Measurements from ENCODE around the gene UCHL5. TPM values are rescaled to one million over a fixed set of nuclear protein-coding genes. Genes with fewer than 3 reads are reported as not detected.

Gene UCHL5, protein sequence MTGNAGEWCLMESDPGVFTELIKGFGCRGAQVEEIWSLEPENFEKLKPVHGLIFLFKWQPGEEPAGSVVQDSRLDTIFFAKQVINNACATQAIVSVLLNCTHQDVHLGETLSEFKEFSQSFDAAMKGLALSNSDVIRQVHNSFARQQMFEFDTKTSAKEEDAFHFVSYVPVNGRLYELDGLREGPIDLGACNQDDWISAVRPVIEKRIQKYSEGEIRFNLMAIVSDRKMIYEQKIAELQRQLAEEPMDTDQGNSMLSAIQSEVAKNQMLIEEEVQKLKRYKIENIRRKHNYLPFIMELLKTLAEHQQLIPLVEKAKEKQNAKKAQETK
- 10 to 100 TPM; 21.0 to 40.8 TPM for total RNA-seq

DNA sequence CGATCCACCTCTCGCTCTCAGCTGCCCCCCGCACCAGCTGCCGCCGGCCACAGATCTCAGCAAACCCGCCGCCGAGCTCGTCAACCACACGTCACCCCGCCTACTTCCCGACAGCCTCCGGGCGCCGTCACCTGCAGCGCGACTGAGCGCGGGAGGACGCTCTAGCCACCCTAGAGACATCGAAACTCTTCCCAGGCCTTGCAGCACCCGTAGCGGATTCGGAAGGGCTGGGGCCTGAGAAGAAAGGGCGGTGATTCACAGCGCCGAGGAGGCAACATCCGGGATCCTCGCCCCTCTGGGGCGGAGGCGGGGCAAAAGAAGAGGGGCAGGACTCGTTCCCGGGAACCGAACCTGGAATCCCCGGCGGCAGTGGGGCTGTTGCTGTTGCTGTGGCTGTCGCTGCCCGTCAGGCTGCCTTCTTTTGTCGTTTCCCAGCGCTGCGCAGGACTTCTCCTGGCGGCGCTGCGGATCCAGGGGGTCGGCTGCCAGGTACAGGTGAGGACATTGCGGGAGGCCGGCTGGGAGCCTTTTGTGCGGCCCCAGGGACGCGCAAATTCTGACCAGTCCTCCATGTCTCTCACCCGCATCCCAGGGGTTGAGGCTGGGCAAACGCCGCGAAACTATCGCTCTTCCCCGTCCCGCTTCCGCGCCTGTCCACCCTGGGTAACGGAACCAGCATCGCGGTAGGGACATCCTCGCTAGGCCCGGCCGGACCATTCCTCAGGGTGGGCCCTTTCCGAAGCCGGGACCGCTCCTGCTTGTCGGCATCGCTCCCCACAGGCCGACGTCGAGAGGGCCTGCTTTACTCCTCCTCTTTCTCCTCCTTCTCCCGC lies at the start of gene UCHL5, which contains the start of gene RO60:
TSS of gene UCHL5 (minus strand) at position 79 of the 833 bp plus-strand sequence. CDS start 100 bp downstream, outside the sequence.
TSS of gene RO60 (plus strand) at position 331 of the 833 bp plus-strand sequence. CDS start 9,443 bp downstream, outside the sequence.
- TF ChIP-seq, protein P1, sequence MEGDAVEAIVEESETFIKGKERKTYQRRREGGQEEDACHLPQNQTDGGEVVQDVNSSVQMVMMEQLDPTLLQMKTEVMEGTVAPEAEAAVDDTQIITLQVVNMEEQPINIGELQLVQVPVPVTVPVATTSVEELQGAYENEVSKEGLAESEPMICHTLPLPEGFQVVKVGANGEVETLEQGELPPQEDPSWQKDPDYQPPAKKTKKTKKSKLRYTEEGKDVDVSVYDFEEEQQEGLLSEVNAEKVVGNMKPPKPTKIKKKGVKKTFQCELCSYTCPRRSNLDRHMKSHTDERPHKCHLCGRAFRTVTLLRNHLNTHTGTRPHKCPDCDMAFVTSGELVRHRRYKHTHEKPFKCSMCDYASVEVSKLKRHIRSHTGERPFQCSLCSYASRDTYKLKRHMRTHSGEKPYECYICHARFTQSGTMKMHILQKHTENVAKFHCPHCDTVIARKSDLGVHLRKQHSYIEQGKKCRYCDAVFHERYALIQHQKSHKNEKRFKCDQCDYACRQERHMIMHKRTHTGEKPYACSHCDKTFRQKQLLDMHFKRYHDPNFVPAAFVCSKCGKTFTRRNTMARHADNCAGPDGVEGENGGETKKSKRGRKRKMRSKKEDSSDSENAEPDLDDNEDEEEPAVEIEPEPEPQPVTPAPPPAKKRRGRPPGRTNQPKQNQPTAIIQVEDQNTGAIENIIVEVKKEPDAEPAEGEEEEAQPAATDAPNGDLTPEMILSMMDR (IDR thresholded peaks at IDR 0.05), result no peak
- H3K4me3 ChIP-seq, result peak within 1 kb of the TSS; percentile 86
- DNase-seq (ENCODE audit: low spot score), result peak; percentile 88
- H3K36me3 ChIP-seq, result no peaks in the 10 kb centered on the region
- peak; percentile 96 for ATAC-seq (ENCODE audit: insufficient number of reproducible peaks, low FRiP score, low read depth)
- peak within 1 kb of the TSS; percentile 97 to 98 for H3K27ac ChIP-seq
- no peaks in the 10 kb centered on the region for H3K9me3 ChIP-seq
- peaks cover 33 to 36% of the 10 kb centered on the region in 2 donors for H3K4me1 ChIP-seq (ENCODE audit: control insufficient read depth in 1 of 2, low read depth in 2 of 2)
- H3K27me3 ChIP-seq (replicated peaks; ENCODE audit: insufficient read depth), result no peaks in the 10 kb centered on the region

DNA sequence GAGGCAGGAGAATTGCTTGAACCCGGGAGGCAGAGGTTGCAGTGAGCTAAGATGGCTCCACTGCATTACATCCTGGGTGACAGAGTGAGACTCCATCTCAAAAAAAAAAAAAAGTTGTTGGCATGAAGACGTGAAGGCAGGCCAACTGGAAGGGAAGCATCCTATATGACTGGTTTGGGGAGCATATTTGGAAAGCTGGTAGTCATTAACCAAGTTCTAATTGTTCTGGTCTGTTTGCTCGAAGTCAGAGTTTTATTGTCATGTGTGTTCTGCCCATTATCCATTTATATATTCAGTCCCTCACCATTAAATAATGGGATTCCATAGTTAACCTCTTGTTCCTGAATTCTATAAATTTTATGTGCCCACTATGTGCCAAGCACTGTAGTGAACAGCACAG lies 49.3 kb upstream of the UCHL5 start:
- Histone ChIP-seq H3K27ac (no peak overlapping the region), H3K27me3 (replicated peaks; ENCODE audit: insufficient read depth) (no peaks in the 10 kb centered on the region), H3K9me3 (no peaks in the 10 kb centered on the region), H3K36me3 (no peaks in the 10 kb centered on the region), H3K4me1 (ENCODE audit: control insufficient read depth in 1 of 2, low read depth in 2 of 2) (peaks cover 5 to 16% of the 10 kb centered on the region in 2 donors), H3K4me3 (no peak overlapping the region)
- TF ChIP-seq, protein P1 (IDR thresholded peaks at IDR 0.05), result no peak
- ATAC-seq (ENCODE audit: insufficient number of reproducible peaks, low FRiP score, low read depth) (no peak), DNase-seq (ENCODE audit: low spot score) (no peak)

DNA sequence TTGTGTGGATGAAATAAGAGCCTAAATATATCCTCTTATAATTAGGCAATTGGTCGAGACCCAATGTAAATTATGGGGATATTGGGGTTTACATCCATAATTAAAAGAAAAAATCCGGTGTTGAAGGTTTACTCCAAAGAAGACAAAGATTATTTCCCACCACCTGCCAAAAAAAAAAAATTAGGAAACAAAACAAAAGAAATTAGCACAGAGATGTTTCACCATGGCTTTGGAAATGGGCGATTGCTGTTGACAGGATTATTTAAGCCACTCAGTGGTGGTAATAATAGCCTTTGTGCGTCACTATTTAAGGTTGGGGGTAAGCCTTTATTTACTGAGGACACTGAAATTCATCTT lies 46.6 kb upstream of the UCHL5 start:
- H3K27me3 ChIP-seq (replicated peaks; ENCODE audit: insufficient read depth), result no peaks in the 10 kb centered on the region
- no peaks in the 10 kb centered on the region for H3K36me3 ChIP-seq
- H3K27ac ChIP-seq, result peak overlapping the region; percentile 89 to 93
- TF ChIP-seq, protein P1 (IDR thresholded peaks at IDR 0.05), result no peak
- ATAC-seq (ENCODE audit: insufficient number of reproducible peaks, low FRiP score, low read depth), result no peak
- DNase-seq (ENCODE audit: low spot score), result no peak
- H3K4me1 ChIP-seq (ENCODE audit: control insufficient read depth in 1 of 2, low read depth in 2 of 2), result peaks cover 10 to 29% of the 10 kb centered on the region in 2 donors
- H3K4me3 ChIP-seq, result peak overlapping the region; percentile 74
- H3K9me3 ChIP-seq, result no peaks in the 10 kb centered on the region

DNA sequence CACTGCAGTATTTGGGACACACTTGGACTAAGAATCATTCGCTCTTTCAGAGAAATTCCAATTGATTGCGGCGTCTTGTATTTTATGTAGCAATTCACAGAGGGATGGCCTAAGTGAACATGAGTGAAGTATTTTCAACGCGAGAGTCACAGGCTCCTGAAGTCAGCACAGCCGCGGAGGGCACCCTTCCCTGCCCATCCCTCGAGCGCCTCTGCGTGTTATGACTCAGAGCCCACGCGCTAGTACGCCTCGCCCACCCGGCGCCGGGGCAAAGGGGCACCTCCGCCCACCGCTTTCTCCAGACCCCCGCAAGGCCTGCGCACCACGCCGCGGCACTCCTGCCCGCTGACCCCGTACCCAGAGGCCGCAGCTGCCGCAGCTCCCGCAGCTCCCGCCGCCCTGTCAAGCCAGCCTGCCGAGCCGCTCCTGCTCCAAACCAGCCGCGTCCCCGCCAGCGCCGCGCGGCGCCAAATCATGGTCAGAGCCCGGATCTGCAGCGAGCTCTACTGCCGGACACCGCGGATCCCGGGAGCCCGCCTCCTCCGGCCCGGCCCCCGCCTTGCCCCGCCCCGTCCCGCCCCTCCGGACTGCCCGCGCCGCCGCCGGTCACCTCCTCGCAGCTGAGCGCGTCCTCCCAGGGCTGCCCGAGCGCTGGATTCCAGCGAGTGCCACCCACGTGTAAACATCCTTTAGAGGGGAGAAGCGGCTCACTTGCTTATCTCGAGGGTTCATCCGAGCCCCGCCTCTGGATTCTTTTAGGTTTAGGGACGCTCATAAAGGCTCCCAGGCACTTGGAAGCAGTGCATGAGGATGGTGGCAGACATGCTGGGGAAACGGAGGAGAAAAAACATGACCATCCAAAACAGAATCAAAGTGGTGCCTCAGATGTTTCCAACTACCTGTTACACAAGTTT lies 46.0 kb upstream of the UCHL5 start, which contains the start of gene GLRX2:
TSS of gene GLRX2 (minus strand) at position 508 of the 914 bp plus-strand sequence. CDS start at position 476, 32 bp downstream.
- peak within 1 kb of the TSS; percentile 74 for H3K4me3 ChIP-seq
- H3K36me3 ChIP-seq, result peaks cover 3% of the 10 kb centered on the region
- peak within 1 kb of the TSS; percentile 89 to 93 for H3K27ac ChIP-seq
- DNase-seq (ENCODE audit: low spot score) (peak; percentile 62), ATAC-seq (ENCODE audit: insufficient number of reproducible peaks, low FRiP score, low read depth) (peak; percentile 88)
- H3K9me3 ChIP-seq, result no peaks in the 10 kb centered on the region
- H3K27me3 ChIP-seq (replicated peaks; ENCODE audit: insufficient read depth), result no peaks in the 10 kb centered on the region
- peaks cover 10 to 29% of the 10 kb centered on the region in 2 donors for H3K4me1 ChIP-seq (ENCODE audit: control insufficient read depth in 1 of 2, low read depth in 2 of 2)
- TF ChIP-seq, protein P1 (IDR thresholded peaks at IDR 0.05), result peak; percentile 23

Measured in thoracic aorta (tissue), 2 donors.